Measurements from ENCODE around the gene SLC7A6OS. TPM values are rescaled to one million over a fixed set of nuclear protein-coding genes. Genes with fewer than 3 reads are reported as not detected.

The SLC7A6OS gene
- total RNA-seq, 1 experiment from 2014 or later: 16.4 TPM

GRCh38 chr16:68296291-68296690 lies 14.5 kb downstream of the SLC7A6OS start:
- Histone ChIP-seq H3K36me3 (ENCODE audit: control insufficient read depth in 1 of 2, insufficient read depth in 2 of 2, low read length in 2 of 2) (peaks cover 19 to 65% of the 10 kb centered on the region in 2 experiments), H3K79me2 (ENCODE audit: insufficient read depth, low read length) (peaks cover 7% of the 10 kb centered on the region; the same call in 1 of the 2 replicates), H3K9ac (ENCODE audit: low read length) (no peak overlapping the region), H3K27ac (ENCODE audit: low read depth, low read length) (no peak overlapping the region), H3K27me3 (ENCODE audit: insufficient read depth, low read length) (no peaks in the 10 kb centered on the region), H2AFZ (ENCODE audit: low read depth, low read length, poor library complexity, severe bottlenecking) (no peak overlapping the region), H3K4me3 (replicated peaks in 1 of 2; ENCODE audit: low read depth in 1 of 2, low read length in 2 of 2) (no peak overlapping the region), H3K9me2 (ENCODE audit: insufficient read depth) (no peaks in the 10 kb centered on the region), H3K4me1 (ENCODE audit: control insufficient read depth in 1 of 2, insufficient read depth in 2 of 2, low read length in 2 of 2) (no peaks in the 10 kb centered on the region), H3K4me2 (ENCODE audit: low read length) (no peak overlapping the region), H3K9me3 (ENCODE audit: control insufficient read depth in 1 of 2, insufficient read depth in 1 of 2, low read depth in 1 of 2, low read length in 2 of 2) (no peaks in the 10 kb centered on the region), H4K20me1 (ENCODE audit: insufficient read depth) (no peaks in the 10 kb centered on the region)
- DNase-seq (ENCODE audit: low read depth, low spot score): no peak
- TF ChIP-seq, protein P1, sequence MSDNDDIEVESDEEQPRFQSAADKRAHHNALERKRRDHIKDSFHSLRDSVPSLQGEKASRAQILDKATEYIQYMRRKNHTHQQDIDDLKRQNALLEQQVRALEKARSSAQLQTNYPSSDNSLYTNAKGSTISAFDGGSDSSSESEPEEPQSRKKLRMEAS (IDR thresholded peaks at IDR 0.05): no peak
- TF ChIP-seq JUND (IDR thresholded peaks at IDR 0.05) (no peak), SIN3A (IDR thresholded peaks at IDR 0.05; ENCODE audit: low read depth) (no peak), ELF1 (IDR thresholded peaks at IDR 0.05; ENCODE audit: borderline replicate concordance, low read depth) (no peak)
- ChIA-PET CTCF (no interaction called here), RAD21 (ENCODE audit: low non-redundant PET in 1 of 2, low total read pairs in 2 of 2, uncharacterized antibody in 2 of 2, unreplicated experiment in 2 of 2) (no interaction called here), POLR2A (no interaction called here)
- ATAC-seq: no peak
- BruUV-seq (replicated peaks): no TSS peak
- intact Hi-C loops (cut with micrococcal nuclease): no loop called here

- H3K27ac ChIP-seq (ENCODE audit: low read depth, low read length): no peak overlapping the region
- DNase-seq (ENCODE audit: low read depth, low spot score) (no peak), ATAC-seq (no peak)
- TF ChIP-seq SIN3A (IDR thresholded peaks at IDR 0.05; ENCODE audit: low read depth) (no peak), EZH2 (IDR thresholded peaks at IDR 0.05) (no peak), FOSL1 (IDR thresholded peaks at IDR 0.05; ENCODE audit: low read depth) (no peak), POLR2AphosphoS5 (IDR thresholded peaks at IDR 0.05; ENCODE audit: low read depth, low read length) (no peak), EZH2phosphoT487 (IDR thresholded peaks at IDR 0.05; ENCODE audit: borderline replicate concordance) (no peak), CEBPB (IDR thresholded peaks at IDR 0.05; ENCODE audit: low read depth) (no peak), ZBTB33 (IDR thresholded peaks at IDR 0.05; ENCODE audit: extremely low read depth, insufficient replicate concordance, low read length) (no peak), EGR1 (IDR thresholded peaks at IDR 0.05; ENCODE audit: low read depth) (no peak), ZFX (IDR thresholded peaks at IDR 0.05) (no peak), TCF7L2 (IDR thresholded peaks at IDR 0.05; ENCODE audit: borderline replicate concordance, extremely low read depth, insufficient read depth, insufficient read length) (no peak), ELF1 (IDR thresholded peaks at IDR 0.05; ENCODE audit: borderline replicate concordance, low read depth) (no peak), CBX3 (IDR thresholded peaks at IDR 0.05; ENCODE audit: low read depth) (no peak), JUND (IDR thresholded peaks at IDR 0.05) (no peak)
- TF ChIP-seq, protein P1 (IDR thresholded peaks at IDR 0.05): no peak
- H3K36me3 ChIP-seq (ENCODE audit: control insufficient read depth in 1 of 2, insufficient read depth in 2 of 2, low read length in 2 of 2): peaks cover 7 to 45% of the 10 kb centered on the region in 2 experiments; a peak in 2 of 4 replicates
- peaks cover 15% of the 10 kb centered on the region; the same call in 1 of the 2 replicates for H3K79me2 ChIP-seq (ENCODE audit: insufficient read depth, low read length)
- ChIA-PET CTCF (no interaction called here), RAD21 (ENCODE audit: low non-redundant PET in 1 of 2, low total read pairs in 2 of 2, uncharacterized antibody in 2 of 2, unreplicated experiment in 2 of 2) (interaction anchor here in 1 of 2 experiments (0.7 kb wide), 1 partner anchor 9 kb away, joined by 3 read pairs; no protein-coding TSS in a partner anchor), POLR2A (no interaction called here)
- no peak overlapping the region for H3K9ac ChIP-seq (ENCODE audit: low read length)
- intact Hi-C loops (cut with micrococcal nuclease): no loop called here
- no peak overlapping the region for H3K4me3 ChIP-seq (replicated peaks in 1 of 2; ENCODE audit: low read depth in 1 of 2, low read length in 2 of 2)
- peaks cover 0 to 6% of the 10 kb centered on the region in 2 experiments; a peak in 1 of 4 replicates for H3K4me1 ChIP-seq (ENCODE audit: control insufficient read depth in 1 of 2, insufficient read depth in 2 of 2, low read length in 2 of 2)
- no peaks in the 10 kb centered on the region for H3K27me3 ChIP-seq (ENCODE audit: insufficient read depth, low read length)
- no TSS peak for BruUV-seq (replicated peaks)
- H2AFZ ChIP-seq (ENCODE audit: low read depth, low read length, poor library complexity, severe bottlenecking): no peak overlapping the region
- no peaks in the 10 kb centered on the region for H3K9me2 ChIP-seq (ENCODE audit: insufficient read depth)
- H3K9me3 ChIP-seq (ENCODE audit: control insufficient read depth in 1 of 2, insufficient read depth in 1 of 2, low read depth in 1 of 2, low read length in 2 of 2): no peaks in the 10 kb centered on the region
- no peak overlapping the region for H3K4me2 ChIP-seq (ENCODE audit: low read length)
- H4K20me1 ChIP-seq (ENCODE audit: insufficient read depth): no peaks in the 10 kb centered on the region
These were observed 18.3 kb downstream of the SLC7A6OS start for GRCh38 chr16:68292425-68292824.
